H9 (cell line): ENCODE measurements around the gene MRPS11. TPM values are rescaled to one million over a fixed set of nuclear protein-coding genes. Genes with fewer than 3 reads are reported as not detected.
A peak's percentile ranks its signal among the peaks of the same experiment; 100 is the strongest.

Source experiments
- DNase-seq: peaks from one replicate; pipeline ENCODE4 v3.0.0-alpha.2; 2017
- H2AFZ ChIP-seq: one replicate; pipeline ENCODE4 v1.6.1; 2013; ENCODE audit warnings: mild to moderate bottlenecking, low read length, control low read depth, moderate library complexity
- H2AK5ac ChIP-seq: 2 replicates; pipeline ENCODE4 v1.6.1; 2013; ENCODE audit warnings: low read length, control low read depth, mixed read lengths; ENCODE audit not compliant: insufficient read length
- H2BK120ac ChIP-seq: one replicate; pipeline ENCODE4 v1.6.1; 2013; ENCODE audit warnings: low read depth, mild to moderate bottlenecking, low read length, control low read depth, inconsistent platforms; ENCODE audit not compliant: poor library complexity, severe bottlenecking
- H2BK12ac ChIP-seq: 2 replicates; pipeline ENCODE4 v1.6.1; 2013; ENCODE audit warnings: low read length, control low read depth, mixed read lengths, low read depth; ENCODE audit not compliant: insufficient read length
- H2BK15ac ChIP-seq: 2 replicates; pipeline ENCODE4 v1.6.1; 2013; ENCODE audit warnings: low read depth, low read length, control low read depth
- H2BK20ac ChIP-seq: one replicate; pipeline ENCODE4 v1.6.1; 2013; ENCODE audit warnings: low read depth, mild to moderate bottlenecking, low read length, control low read depth, inconsistent platforms; ENCODE audit not compliant: poor library complexity, severe bottlenecking
- H2BK5ac ChIP-seq: 2 replicates; pipeline ENCODE4 v1.6.1; 2013; ENCODE audit warnings: low read length, control low read depth, mixed read lengths; ENCODE audit not compliant: insufficient read length
- H3K14ac ChIP-seq: 2 replicates; pipeline ENCODE4 v1.6.1; 2013; ENCODE audit warnings: low read length, control low read depth; ENCODE audit not compliant: insufficient read depth
- H3K18ac ChIP-seq: 2 replicates; pipeline ENCODE4 v1.6.1; 2013; ENCODE audit warnings: low read depth, mild to moderate bottlenecking, mixed read lengths, low read length, control low read depth; ENCODE audit not compliant: insufficient read length
- H3K23ac ChIP-seq: 2 replicates; pipeline ENCODE4 v1.6.1; 2013; ENCODE audit warnings: low read length, control low read depth, mixed read lengths, low read depth; ENCODE audit not compliant: insufficient read length
- H3K23me2 ChIP-seq: 2 replicates; pipeline ENCODE4 v1.6.1; 2013; ENCODE audit warnings: low read depth, mild to moderate bottlenecking, mixed read lengths, low read length, control low read depth; ENCODE audit not compliant: insufficient read length, poor library complexity, severe bottlenecking
- H3K27ac ChIP-seq: 2 replicates; pipeline ENCODE4 v1.5.1; 2013; ENCODE audit warnings: low read length, control low read depth, mixed read lengths, low read depth; ENCODE audit not compliant: insufficient read length
- H3K27me3 ChIP-seq: 2 replicates; pipeline ENCODE4 v1.6.1; 2013; ENCODE audit warnings: low read length, control low read depth, inconsistent platforms; ENCODE audit not compliant: insufficient read depth
- H3K4ac ChIP-seq: 2 replicates; pipeline ENCODE4 v1.6.1; 2013; ENCODE audit warnings: low read depth, mild to moderate bottlenecking, control low read depth, inconsistent platforms, low read length, moderate library complexity
- H3K4me1 ChIP-seq: 2 replicates; pipeline ENCODE4 v1.6.1; 2013; ENCODE audit warnings: low read length, control low read depth, inconsistent platforms; ENCODE audit not compliant: insufficient read depth
- H3K4me2 ChIP-seq: 2 replicates; pipeline ENCODE4 v1.6.1; 2013; ENCODE audit warnings: low read length, control low read depth, mixed read lengths; ENCODE audit not compliant: insufficient read length, insufficient read depth
- H3K56ac ChIP-seq: 2 replicates; pipeline ENCODE4 v1.6.1; 2013; ENCODE audit warnings: low read depth, mild to moderate bottlenecking, mixed read lengths, low read length, control low read depth; ENCODE audit not compliant: insufficient read length
- H3K79me1 ChIP-seq: 2 replicates; pipeline ENCODE4 v1.6.1; 2013; ENCODE audit warnings: low read depth, mild to moderate bottlenecking, moderate library complexity, low read length, control low read depth, inconsistent platforms; ENCODE audit not compliant: insufficient read depth, poor library complexity, severe bottlenecking
- H3K79me2 ChIP-seq: 2 replicates; pipeline ENCODE4 v1.6.1; 2013; ENCODE audit warnings: low read length, control low read depth, inconsistent platforms; ENCODE audit not compliant: insufficient read depth
- H3K9ac ChIP-seq: 2 replicates; pipeline ENCODE4 v1.6.1; 2013; ENCODE audit warnings: low read length, control low read depth, mixed read lengths; ENCODE audit not compliant: insufficient read length; ENCODE audit errors: extremely low read depth
- H3K9me3 ChIP-seq: one replicate; pipeline ENCODE4 v1.6.1; 2013; ENCODE audit warnings: low read depth, low read length, inconsistent platforms; ENCODE audit not compliant: control insufficient read depth
- H3T11ph ChIP-seq: one replicate; pipeline ENCODE4 v1.6.1; 2013; ENCODE audit warnings: mild to moderate bottlenecking, low read length, control low read depth, inconsistent platforms
- H4K20me1 ChIP-seq: one replicate; pipeline ENCODE4 v1.6.1; 2013; ENCODE audit not compliant: control insufficient read depth, insufficient read length, insufficient read depth
- H4K5ac ChIP-seq: 2 replicates; pipeline ENCODE4 v1.6.1; 2013; ENCODE audit warnings: low read depth, mild to moderate bottlenecking, mixed read lengths, low read length, control low read depth; ENCODE audit not compliant: insufficient read length
- H4K8ac ChIP-seq: replicated peaks from 2 replicates; pipeline ENCODE4 v1.6.1; 2013; ENCODE audit warnings: low read length, control low read depth, mixed read lengths, low read depth; ENCODE audit not compliant: insufficient read length
- H4K91ac ChIP-seq: 2 replicates; pipeline ENCODE4 v1.6.1; 2013; ENCODE audit warnings: low read depth, mild to moderate bottlenecking, moderate library complexity, mixed read lengths, low read length, control low read depth; ENCODE audit not compliant: insufficient read length
- H3K27ac Mint-ChIP-seq, 3 experiments: 2 replicates in 2 of 3; 3 replicates in 1 of 3; pipeline ENCODE4 v1.8.0; 2020 to 2021; ENCODE audit warnings: mixed read lengths in 3 of 3, mild to moderate bottlenecking in 1 of 3, moderate library complexity in 1 of 3
- H3K27me3 Mint-ChIP-seq: 2 replicates; pipeline ENCODE4 v1.8.0; 2021; ENCODE audit warnings: low read depth, mild to moderate bottlenecking, moderate library complexity, mixed read lengths
- H3K36me3 Mint-ChIP-seq, 3 experiments: 2 replicates in 2 of 3; 3 replicates in 1 of 3; pipeline ENCODE4 v1.8.0; 2020 to 2021; ENCODE audit warnings: low read depth in 3 of 3, mixed read lengths in 3 of 3; ENCODE audit not compliant: insufficient read depth in 1 of 3
- H3K4me1 Mint-ChIP-seq, 2 experiments: 2 replicates each; pipeline ENCODE4 v1.8.0; 2020; ENCODE audit warnings: mixed read lengths in 2 of 2
- H3K4me3 Mint-ChIP-seq, 2 experiments: 2 replicates in 1 of 2; 3 replicates in 1 of 2; pipeline ENCODE4 v1.8.0; 2020 to 2021; ENCODE audit warnings: mild to moderate bottlenecking in 2 of 2, mixed read lengths in 2 of 2, moderate library complexity in 1 of 2
- H3K9me3 Mint-ChIP-seq, 2 experiments: 2 replicates in 1 of 2; 3 replicates in 1 of 2; pipeline ENCODE4 v1.8.0; 2020; ENCODE audit warnings: mild to moderate bottlenecking in 2 of 2, mixed read lengths in 2 of 2, moderate library complexity in 1 of 2
- CTCF ChIP-seq: fragments of 200-600 bp; sonication (generic); conservative IDR thresholded peaks from 3 replicates; pipeline ENCODE4 v1.8.0; 2021; ENCODE audit warnings: antibody characterized with exemption, mild to moderate bottlenecking
- WGBS: extraction: QIAGEN DNeasy Blood & Tissue Kit; methylation state at CpG from one replicate; pipeline ENCODE4 v1.1.7; 2013; ENCODE audit warnings: missing lambda C conversion rate, low lambda C conversion rate, mixed read lengths; ENCODE audit not compliant: insufficient read length; ENCODE audit errors: extremely low coverage; 5-methylcytosine and 5-hydroxymethylcytosine counted together
- total RNA-seq: library from RNA; stranded (reverse); gene quantifications from 2 replicates; pipeline ENCODE4 v1.2.1, GENCODE V29; 2021

The MRPS11 gene
- total RNA-seq, 1 experiment from 2014 or later: 54.5 TPM

GRCh38 chr15:88479169-88479568 is 11.7 kb downstream of the MRPS11 start:
- H3K4me2 ChIP-seq: no peak overlapping the region
- DNase-seq: no peak
- peak; percentile 35 for TF ChIP-seq CTCF
- H3K56ac ChIP-seq: no peak overlapping the region
- H3K9me3 Mint-ChIP-seq: no peaks in the 10 kb centered on the region
- H3K4me1 ChIP-seq: no peaks in the 10 kb centered on the region
- H3K23me2 ChIP-seq: no peaks in the 10 kb centered on the region
- no peaks in the 10 kb centered on the region for H4K20me1 ChIP-seq
- no peak overlapping the region for H2BK15ac ChIP-seq
- H3K9ac ChIP-seq: no peak overlapping the region
- H3K27me3 Mint-ChIP-seq: peaks cover 24% of the 10 kb centered on the region
- H3K23ac ChIP-seq: no peak overlapping the region
- H3K9me3 ChIP-seq: no peaks in the 10 kb centered on the region
- no peak overlapping the region for H2AFZ ChIP-seq
- H3K36me3 Mint-ChIP-seq: peaks cover 8 to 34% (median 16%) of the 10 kb centered on the region in 3 experiments
- no peak overlapping the region for H2AK5ac ChIP-seq
- no peak overlapping the region for H3K27ac Mint-ChIP-seq
- H4K91ac ChIP-seq: no peak overlapping the region
- H2BK120ac ChIP-seq: no peak overlapping the region
- no CpG with 5 or more reads among the region's 3 CpGs for WGBS
- H3K14ac ChIP-seq: no peak overlapping the region
- H3K79me2 ChIP-seq: no peaks in the 10 kb centered on the region
- H3K4ac ChIP-seq: no peak overlapping the region
- no peak overlapping the region for H3T11ph ChIP-seq
- no peak overlapping the region for H4K5ac ChIP-seq
- no peak overlapping the region for H2BK12ac ChIP-seq
- no peak overlapping the region for H2BK20ac ChIP-seq
- H4K8ac ChIP-seq: no peak overlapping the region
- peaks cover 29 to 31% of the 10 kb centered on the region in 2 experiments for H3K4me1 Mint-ChIP-seq
- no peak overlapping the region for H3K4me3 Mint-ChIP-seq
- no peaks in the 10 kb centered on the region for H3K27me3 ChIP-seq
- no peak overlapping the region for H3K18ac ChIP-seq
- H2BK5ac ChIP-seq: no peak overlapping the region
- H3K27ac ChIP-seq: no peak overlapping the region
- no peaks in the 10 kb centered on the region for H3K79me1 ChIP-seq
